Esophagus muscularis mucosa (tissue), 4 donors: ENCODE measurements around the gene SLC12A6. TPM values are rescaled to one million over a fixed set of nuclear protein-coding genes. Genes with fewer than 3 reads are reported as not detected.

Experiments
- DNase-seq: peaks from one replicate; pipeline ENCODE4 v3.0.0-alpha.2; 2017; ENCODE audit errors: extremely low spot score
- H3K27ac ChIP-seq, 4 donors: fragments of 200-600 bp; sonication (generic); replicated peaks in 1 of 4; 1 replicate in 3 of 4; 2 replicates in 1 of 4; pipeline ENCODE4 v1.5.1; 2016 to 2019; ENCODE audit warnings: mild to moderate bottlenecking in 1 of 4
- H3K27me3 ChIP-seq, 4 donors: fragments of 200-600 bp; sonication (generic); one replicate each; pipeline versions ENCODE4 v1.5.1 to v1.6.0; 2016 to 2019
- H3K36me3 ChIP-seq, 4 donors: fragments of 200-600 bp; sonication (generic); one replicate each; pipeline ENCODE4 v1.5.1; 2016 to 2019
- H3K4me1 ChIP-seq, 4 donors: fragments of 200-600 bp; sonication (generic); one replicate each; pipeline ENCODE4 v1.5.1; 2016 to 2019
- H3K4me3 ChIP-seq, 4 donors: fragments of 200-600 bp; sonication (generic); 1 replicate in 2 of 4; 2 replicates in 2 of 4; pipeline ENCODE4 v1.5.1; 2016 to 2019; ENCODE audit warnings: mild to moderate bottlenecking in 4 of 4, moderate library complexity in 1 of 4
- H3K9me3 ChIP-seq, 4 donors: fragments of 200-600 bp; sonication (generic); 1 replicate in 3 of 4; 2 replicates in 1 of 4; pipeline ENCODE4 v1.5.1; 2016 to 2019
- CTCF ChIP-seq, 3 experiments: fragments of 200-600 bp in 2 of 3; fragments of 450-650 bp in 1 of 3; sonication (generic) in 2 of 3; IDR thresholded peaks; one replicate each; pipeline ENCODE4 v1.5.1; 2017 to 2019; ENCODE audit warnings: antibody characterized with exemption in 3 of 3, mild to moderate bottlenecking in 2 of 3, moderate library complexity in 1 of 3
- EP300 ChIP-seq: sonication (generic); formaldehyde crosslinking; IDR thresholded peaks from one replicate; pipeline ENCODE4 v1.6.1; 2017; ENCODE audit warnings: antibody characterized with exemption
- POLR2A ChIP-seq: fragments of 450-650 bp; IDR thresholded peaks from one replicate; pipeline ENCODE4 v1.6.1; 2017; ENCODE audit warnings: antibody characterized with exemption, moderate library complexity, mild to moderate bottlenecking, low read depth
- POLR2AphosphoS5 ChIP-seq, 2 donors: sonication (generic); formaldehyde crosslinking; IDR thresholded peaks; one replicate each; pipeline ENCODE4 v1.6.1; 2017; ENCODE audit warnings: antibody characterized with exemption in 2 of 2
- WGBS: methylation state at CpG from one replicate; pipeline ENCODE4 v1.1.5; 2018; 5-methylcytosine and 5-hydroxymethylcytosine counted together
- intact Hi-C: fragments of 100-400 bp; cut with DNase I; formaldehyde crosslinking; loops from one replicate; pipeline ENCODE4 v1.15.1; 2023
- total RNA-seq, 4 donors: library from RNA; depleted of rRNA; stranded (reverse); fragments of >200 nt; gene quantifications; one replicate each; pipeline versions ENCODE4 v1.1.0 to v1.2.1, GENCODE V29; 2016

Gene SLC12A6
- total RNA-seq, 4 donors from 2014 or later: 16.1 to 21.4 (median 16.3) TPM

GRCh38 chr15:34362047-34362773 lies 24.6 kb upstream of the SLC12A6 start:
- H3K4me3 ChIP-seq: no peak overlapping the region
- no peak overlapping the region for H3K27ac ChIP-seq
- H3K36me3 ChIP-seq: peaks cover 13 to 66% (median 54%) of the 10 kb centered on the region in 4 donors
- H3K4me1 ChIP-seq: peaks cover 10 to 20% (median 14%) of the 10 kb centered on the region in 4 donors
- TF ChIP-seq CTCF (IDR thresholded peaks at IDR 0.05) (no peak), POLR2A (no peak), POLR2AphosphoS5 (IDR thresholded peaks at IDR 0.05) (no peak), EP300 (no peak)
- no peaks in the 10 kb centered on the region for H3K27me3 ChIP-seq
- intact Hi-C loops: no loop called here
- 77% methylated on average over 10 of the region's 10 CpGs for WGBS
- DNase-seq: no peak
- H3K9me3 ChIP-seq: no peaks in the 10 kb centered on the region

GRCh38 chr15:34361278-34361677 lies 23.7 kb upstream of the SLC12A6 start:
- WGBS: 86% methylated on average over 4 of the region's 7 CpGs
- intact Hi-C loops: no loop called here

GRCh38 chr15:34360298-34360697 lies 22.7 kb upstream of the SLC12A6 start:
- 89% methylated on average over 1 of the region's 1 CpG for WGBS
- Histone ChIP-seq H3K27me3 (no peaks in the 10 kb centered on the region), H3K36me3 (peaks cover 20 to 85% (median 71%) of the 10 kb centered on the region in 4 donors), H3K27ac (no peak overlapping the region), H3K4me1 (peaks cover 0 to 6% (median 2%) of the 10 kb centered on the region in 4 donors), H3K4me3 (no peak overlapping the region), H3K9me3 (no peaks in the 10 kb centered on the region)
- intact Hi-C loops: no loop called here
- DNase-seq: no peak
- TF ChIP-seq EP300: no peak
- no peak for TF ChIP-seq POLR2AphosphoS5 (IDR thresholded peaks at IDR 0.05)
- TF ChIP-seq CTCF (IDR thresholded peaks at IDR 0.05): no peak
- no peak for TF ChIP-seq POLR2A

More at GRCh38 chr15:34361278-34361677, 23.7 kb upstream of the SLC12A6 start:
- H3K36me3 ChIP-seq: peaks cover 20 to 75% (median 61%) of the 10 kb centered on the region in 4 donors
- no peak overlapping the region for H3K4me3 ChIP-seq
- no peaks in the 10 kb centered on the region for H3K9me3 ChIP-seq
- peaks cover 9 to 16% (median 12%) of the 10 kb centered on the region in 4 donors for H3K4me1 ChIP-seq
- no peaks in the 10 kb centered on the region for H3K27me3 ChIP-seq
- TF ChIP-seq POLR2AphosphoS5 (IDR thresholded peaks at IDR 0.05): no peak
- no peak for TF ChIP-seq CTCF (IDR thresholded peaks at IDR 0.05)
- TF ChIP-seq POLR2A: no peak
- TF ChIP-seq EP300: no peak
- DNase-seq: no peak
- H3K27ac ChIP-seq: no peak overlapping the region

DNA sequence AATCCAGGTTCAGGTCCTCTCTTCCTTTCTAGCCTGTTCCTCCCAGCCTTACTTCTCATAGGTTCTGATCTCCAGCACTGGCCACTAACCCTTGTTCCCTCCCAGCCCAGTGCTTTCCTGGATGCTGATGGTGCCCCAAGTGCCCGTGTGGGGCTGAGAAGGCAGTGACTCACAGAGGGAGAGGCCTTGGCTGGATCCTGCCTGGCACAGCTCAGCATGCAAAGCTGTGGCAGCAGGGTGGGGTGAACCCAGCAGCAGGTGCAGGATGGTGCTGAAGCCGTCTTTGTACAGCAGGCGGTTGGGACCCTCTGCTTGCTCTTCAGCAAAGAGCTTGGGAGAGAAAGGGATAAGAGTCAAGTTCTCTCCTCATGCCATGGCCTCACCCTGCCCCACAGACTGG lies 21.8 kb upstream of the SLC12A6 start:
- DNase-seq: no peak
- Histone ChIP-seq H3K4me1 (no peaks in the 10 kb centered on the region), H3K27me3 (no peaks in the 10 kb centered on the region), H3K4me3 (no peak overlapping the region), H3K27ac (no peak overlapping the region), H3K36me3 (peaks cover 20 to 91% (median 74%) of the 10 kb centered on the region in 4 donors), H3K9me3 (no peaks in the 10 kb centered on the region)
- TF ChIP-seq POLR2AphosphoS5 (IDR thresholded peaks at IDR 0.05) (no peak), CTCF (IDR thresholded peaks at IDR 0.05) (no peak), POLR2A (no peak), EP300 (no peak)
- intact Hi-C loops: no loop called here
- WGBS: 89% methylated on average over 3 of the region's 3 CpGs
